Choroid plexus epithelial cell (primary cell): ENCODE measurements around the gene CABP4.
"Not testable (repeated sequence)": the region's sequence is repeated elsewhere in the genome, so short reads cannot be mapped to it uniquely, and the experiment has no call there.

Experiments used
- DNase-seq: peaks from one replicate; pipeline ENCODE4 v3.0.0-alpha.2; 2010; ENCODE audit warnings: low read depth
- H3K4me3 ChIP-seq: 2 replicates; pipeline ENCODE4 v1.5.1; 2011; ENCODE audit warnings: low read depth, mild to moderate bottlenecking, control low read depth, low read length, moderate library complexity
- CTCF ChIP-seq: conservative IDR thresholded peaks from 2 replicates; pipeline ENCODE4 v1.5.1; 2011; ENCODE audit warnings: low read depth, mild to moderate bottlenecking, control low read depth, inconsistent platforms, low read length, moderate library complexity

The CABP4 gene

GRCh38 chr11:67468456-67468758 is 13.3 kb downstream of the CABP4 start:
- H3K4me3 ChIP-seq, result peak overlapping the region; percentile 83
- no peak for TF ChIP-seq CTCF
- DNase-seq, result no peak

- TF ChIP-seq CTCF, result peak; percentile 38
- DNase-seq, result peak; percentile 93
- peak within 1 kb of the TSS; percentile 83 for H3K4me3 ChIP-seq
These were observed 13.8 kb downstream of the CABP4 start, which contains the start of gene TMEM134 for GRCh38 chr11:67468759-67469507. Gene TMEM134 (minus strand): TSS chr11:67469251. CDS start chr11:67469192, 59 bp downstream.

GRCh38 chr11:67469508-67469811 is 14.3 kb downstream of the CABP4 start:
- peak overlapping the region; percentile 83 for H3K4me3 ChIP-seq
- TF ChIP-seq CTCF, result no peak
- DNase-seq, result no peak

GRCh38 chr11:67470337-67471002 is 15.3 kb downstream of the CABP4 start:
- DNase-seq, result no peak

GRCh38 chr11:67472882-67473281 is 17.7 kb downstream of the CABP4 start:
- no peak for TF ChIP-seq CTCF
- H3K4me3 ChIP-seq, result no peak overlapping the region
- no peak for DNase-seq

More at GRCh38 chr11:67470337-67471002, 15.3 kb downstream of the CABP4 start:
- H3K4me3 ChIP-seq, result no peak overlapping the region
- TF ChIP-seq CTCF, result no peak

GRCh38 chr11:67476692-67477091 is 21.5 kb downstream of the CABP4 start:
- DNase-seq, H3K4me3 ChIP-seq: not testable (repeated sequence)

GRCh38 chr11:67477344-67478050 is 22.3 kb downstream of the CABP4 start:
- DNase-seq, H3K4me3 ChIP-seq: not testable (repeated sequence)
